WTC11 (cell line): ENCODE results near the gene TMC5. TPM values are rescaled to one million over a fixed set of nuclear protein-coding genes. Genes with fewer than 3 reads are reported as not detected.

Experiments used
- ATAC-seq: fragments of 200-7000 bp; cut with Tn5 transposase; 2 replicates; pipeline ENCODE4 v1.10.0; 2021; ENCODE audit warnings: mild to moderate bottlenecking, moderate library complexity
- CTCF ChIA-PET: fragments of 300-600 bp; sonication (Branson Sonifier 250); formaldehyde crosslinking; loops from one replicate; lab custom pipeline; 2021; ENCODE audit warnings: antibody characterized with exemption; lab: Charles Lee
- POLR2A ChIA-PET: fragments of 350-600 bp; sonication (Branson Sonifier 250); formaldehyde crosslinking; loops from one replicate; lab custom pipeline; 2021; ENCODE audit warnings: antibody characterized with exemption; lab: Charles Lee
- DNase-seq: peaks from one replicate; pipeline ENCODE4 v3.0.0; 2021; ENCODE audit warnings: low spot score
- H3K27ac Mint-ChIP-seq: 2 replicates; pipeline ENCODE4 v1.8.0; 2021; ENCODE audit warnings: mixed read lengths
- H3K27me3 Mint-ChIP-seq: 2 replicates; pipeline ENCODE4 v1.8.0; 2021; ENCODE audit warnings: low read depth, mild to moderate bottlenecking, moderate library complexity, mixed read lengths
- H3K36me3 Mint-ChIP-seq: 2 replicates; pipeline ENCODE4 v1.8.0; 2021; ENCODE audit warnings: mixed read lengths
- H3K4me1 Mint-ChIP-seq: 2 replicates; pipeline ENCODE4 v1.8.0; 2022; ENCODE audit warnings: mixed read lengths
- H3K4me3 Mint-ChIP-seq: 2 replicates; pipeline ENCODE4 v1.8.0; 2021; ENCODE audit warnings: mild to moderate bottlenecking, moderate library complexity, mixed read lengths
- H3K9me3 Mint-ChIP-seq: 2 replicates; pipeline ENCODE4 v1.8.0; 2021; ENCODE audit warnings: mixed read lengths
- ATF1 ChIP-seq: sonication (generic); formaldehyde crosslinking; IDR thresholded peaks from 2 replicates; pipeline ENCODE4 v1.8.1; 2023; ENCODE audit warnings: mild to moderate bottlenecking, moderate library complexity, missing genetic modification reagents
- ETV6 ChIP-seq: sonication (generic); formaldehyde crosslinking; IDR thresholded peaks from 2 replicates; pipeline ENCODE4 v1.8.1; 2022; ENCODE audit warnings: mild to moderate bottlenecking, missing genetic modification reagents
- GABPB1 ChIP-seq: sonication (generic); formaldehyde crosslinking; IDR thresholded peaks from 2 replicates; pipeline ENCODE4 v1.8.1; 2023; ENCODE audit warnings: mild to moderate bottlenecking, missing genetic modification reagents
- JAZF1 ChIP-seq: fragments of 250-450 bp; sonication (Bioruptor Pico); IDR thresholded peaks from 2 replicates; pipeline ENCODE4 v1.9.0; 2021; ENCODE audit warnings: moderate library complexity, mild to moderate bottlenecking, inconsistent platforms
- KAT7 ChIP-seq: sonication (generic); formaldehyde crosslinking; IDR thresholded peaks from 2 replicates; pipeline ENCODE4 v1.8.1; 2023; ENCODE audit warnings: missing genetic modification reagents, mild to moderate bottlenecking, borderline replicate concordance
- MXD4 ChIP-seq: fragments of 250-450 bp; sonication (Bioruptor Pico); IDR thresholded peaks from 2 replicates; pipeline ENCODE4 v1.8.0; 2021; ENCODE audit warnings: mild to moderate bottlenecking, moderate library complexity, borderline replicate concordance
- NR1H2 ChIP-seq: sonication (generic); formaldehyde crosslinking; IDR thresholded peaks from 2 replicates; pipeline ENCODE4 v1.9.0; 2021; ENCODE audit warnings: mild to moderate bottlenecking, moderate library complexity, missing genetic modification reagents
- NR3C1 ChIP-seq: sonication (generic); formaldehyde crosslinking; conservative IDR thresholded peaks from 2 replicates; pipeline ENCODE4 v1.8.1; 2023; ENCODE audit warnings: low read depth, mild to moderate bottlenecking, missing genetic modification reagents
- RELA ChIP-seq: sonication (generic); formaldehyde crosslinking; IDR thresholded peaks from 2 replicates; pipeline ENCODE4 v1.8.1; 2022; ENCODE audit warnings: missing genetic modification reagents, mild to moderate bottlenecking, borderline replicate concordance
- SMAD3 ChIP-seq: sonication (generic); formaldehyde crosslinking; IDR thresholded peaks from 2 replicates; pipeline ENCODE4 v1.8.0; 2022; ENCODE audit warnings: missing genetic modification reagents, mild to moderate bottlenecking, borderline replicate concordance
- TEAD1 ChIP-seq: sonication (generic); formaldehyde crosslinking; IDR thresholded peaks from 2 replicates; pipeline ENCODE4 v1.8.0; 2022; ENCODE audit warnings: mild to moderate bottlenecking, missing genetic modification reagents
- ZNF219 ChIP-seq: sonication (generic); formaldehyde crosslinking; IDR thresholded peaks from 2 replicates; pipeline ENCODE4 v1.8.0; 2023; ENCODE audit warnings: missing genetic modification reagents, mild to moderate bottlenecking, borderline replicate concordance
- ZNF232 ChIP-seq: sonication (generic); formaldehyde crosslinking; IDR thresholded peaks from 2 replicates; pipeline ENCODE4 v1.8.0; 2022; ENCODE audit warnings: mild to moderate bottlenecking, missing genetic modification reagents
- ZNF263 ChIP-seq: sonication (generic); formaldehyde crosslinking; IDR thresholded peaks from 2 replicates; pipeline ENCODE4 v1.8.1; 2022; ENCODE audit warnings: low read depth, mild to moderate bottlenecking, moderate library complexity, missing genetic modification reagents
- total RNA-seq: library from RNA; stranded (reverse); gene quantifications from 3 replicates; pipeline ENCODE4 v1.2.3, GENCODE V29; 2021
- TF ChIP-seq, protein P1 (sequence below): sonication (generic); formaldehyde crosslinking; IDR thresholded peaks from 2 replicates; pipeline ENCODE4 v1.8.1; 2023; ENCODE audit warnings: mild to moderate bottlenecking, missing genetic modification reagents
- TF ChIP-seq, protein P2 (sequence below): sonication (generic); formaldehyde crosslinking; IDR thresholded peaks from 2 replicates; pipeline ENCODE4 v1.8.1; 2022; ENCODE audit warnings: low read depth, missing genetic modification reagents, borderline replicate concordance
- TF ChIP-seq, protein P3 (sequence below): sonication (generic); formaldehyde crosslinking; IDR thresholded peaks from 2 replicates; pipeline ENCODE4 v1.8.0; 2022; ENCODE audit warnings: mild to moderate bottlenecking, missing genetic modification reagents
- TF ChIP-seq, protein P4 (sequence below): fragments of 250-450 bp; sonication (Bioruptor Pico); IDR thresholded peaks from 2 replicates; pipeline ENCODE4 v1.9.0; 2021; ENCODE audit warnings: mild to moderate bottlenecking
- TF ChIP-seq, protein P5 (sequence below): sonication (generic); formaldehyde crosslinking; IDR thresholded peaks from 2 replicates; pipeline ENCODE4 v1.8.1; 2023; ENCODE audit warnings: mild to moderate bottlenecking, missing genetic modification reagents, moderate library complexity
- TF ChIP-seq, protein P6 (sequence below): fragments of 250-450 bp; sonication (Bioruptor Pico); conservative IDR thresholded peaks from 2 replicates; pipeline ENCODE4 v1.9.0; 2021; ENCODE audit warnings: mild to moderate bottlenecking
- TF ChIP-seq, protein P7 (sequence below): fragments of 250-450 bp; sonication (Bioruptor Pico); IDR thresholded peaks from 2 replicates; pipeline ENCODE4 v1.9.0; 2021; ENCODE audit warnings: mild to moderate bottlenecking
- TF ChIP-seq, protein P8 (sequence below): fragments of 250-450 bp; sonication (Bioruptor Pico); IDR thresholded peaks from 2 replicates; pipeline ENCODE4 v2.1.2; 2022; ENCODE audit warnings: mild to moderate bottlenecking, moderate library complexity

Gene TMC5
- total RNA-seq, 1 experiment from 2014 or later = 3.1 TPM

DNA sequence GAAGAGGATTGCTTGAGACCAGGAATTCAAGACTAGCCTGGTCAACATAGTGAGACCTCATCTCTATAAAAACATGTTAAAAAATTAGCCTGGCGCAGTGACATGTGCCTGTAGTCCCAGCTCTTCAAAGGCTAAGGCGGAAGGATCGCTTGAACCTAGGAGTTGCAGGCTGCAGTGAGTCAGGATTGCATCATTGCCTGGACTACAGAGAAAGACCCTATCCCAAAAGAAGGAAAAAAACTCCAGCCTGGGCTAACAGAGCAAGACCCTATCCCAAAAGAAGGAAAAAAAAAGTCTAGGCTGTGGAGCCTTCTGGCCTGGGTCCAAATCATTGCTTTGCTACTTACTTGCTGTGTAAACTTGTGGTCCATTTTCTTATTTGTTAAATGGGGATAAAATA lies 111.0 kb downstream of the TMC5 start:
- H3K27me3 Mint-ChIP-seq = no peaks in the 10 kb centered on the region
- no peak for DNase-seq
- peaks cover 31% of the 10 kb centered on the region for H3K4me1 Mint-ChIP-seq
- TF ChIP-seq ZNF232 (no peak), ZNF219 (CRISPR knock-in tag) (no peak), KAT7 (no peak), MXD4 (no peak), JAZF1 (CRISPR knock-in tag) (no peak), ZNF263 (CRISPR knock-in tag) (no peak), ETV6 (CRISPR knock-in tag) (no peak)
- TF ChIP-seq, protein P1, sequence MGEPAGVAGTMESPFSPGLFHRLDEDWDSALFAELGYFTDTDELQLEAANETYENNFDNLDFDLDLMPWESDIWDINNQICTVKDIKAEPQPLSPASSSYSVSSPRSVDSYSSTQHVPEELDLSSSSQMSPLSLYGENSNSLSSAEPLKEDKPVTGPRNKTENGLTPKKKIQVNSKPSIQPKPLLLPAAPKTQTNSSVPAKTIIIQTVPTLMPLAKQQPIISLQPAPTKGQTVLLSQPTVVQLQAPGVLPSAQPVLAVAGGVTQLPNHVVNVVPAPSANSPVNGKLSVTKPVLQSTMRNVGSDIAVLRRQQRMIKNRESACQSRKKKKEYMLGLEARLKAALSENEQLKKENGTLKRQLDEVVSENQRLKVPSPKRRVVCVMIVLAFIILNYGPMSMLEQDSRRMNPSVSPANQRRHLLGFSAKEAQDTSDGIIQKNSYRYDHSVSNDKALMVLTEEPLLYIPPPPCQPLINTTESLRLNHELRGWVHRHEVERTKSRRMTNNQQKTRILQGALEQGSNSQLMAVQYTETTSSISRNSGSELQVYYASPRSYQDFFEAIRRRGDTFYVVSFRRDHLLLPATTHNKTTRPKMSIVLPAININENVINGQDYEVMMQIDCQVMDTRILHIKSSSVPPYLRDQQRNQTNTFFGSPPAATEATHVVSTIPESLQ (CRISPR knock-in tag) = no peak
- TF ChIP-seq, protein P2, sequence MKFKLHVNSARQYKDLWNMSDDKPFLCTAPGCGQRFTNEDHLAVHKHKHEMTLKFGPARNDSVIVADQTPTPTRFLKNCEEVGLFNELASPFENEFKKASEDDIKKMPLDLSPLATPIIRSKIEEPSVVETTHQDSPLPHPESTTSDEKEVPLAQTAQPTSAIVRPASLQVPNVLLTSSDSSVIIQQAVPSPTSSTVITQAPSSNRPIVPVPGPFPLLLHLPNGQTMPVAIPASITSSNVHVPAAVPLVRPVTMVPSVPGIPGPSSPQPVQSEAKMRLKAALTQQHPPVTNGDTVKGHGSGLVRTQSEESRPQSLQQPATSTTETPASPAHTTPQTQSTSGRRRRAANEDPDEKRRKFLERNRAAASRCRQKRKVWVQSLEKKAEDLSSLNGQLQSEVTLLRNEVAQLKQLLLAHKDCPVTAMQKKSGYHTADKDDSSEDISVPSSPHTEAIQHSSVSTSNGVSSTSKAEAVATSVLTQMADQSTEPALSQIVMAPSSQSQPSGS (CRISPR knock-in tag) = no peak
- TF ChIP-seq, all 79 proteins: peak for 0
- CTCF ChIA-PET = interaction anchor here (2.5 kb wide), 1 partner anchor 27 kb away, joined by 7 read pairs; the partner anchor contains the start of gene VPS35L
- Mint-ChIP-seq H3K36me3 (peaks cover 25% of the 10 kb centered on the region), H3K27ac (no peak overlapping the region), H3K9me3 (no peaks in the 10 kb centered on the region), H3K4me3 (no peak overlapping the region)
- POLR2A ChIA-PET = no interaction called here
- no peak for ATAC-seq

DNA sequence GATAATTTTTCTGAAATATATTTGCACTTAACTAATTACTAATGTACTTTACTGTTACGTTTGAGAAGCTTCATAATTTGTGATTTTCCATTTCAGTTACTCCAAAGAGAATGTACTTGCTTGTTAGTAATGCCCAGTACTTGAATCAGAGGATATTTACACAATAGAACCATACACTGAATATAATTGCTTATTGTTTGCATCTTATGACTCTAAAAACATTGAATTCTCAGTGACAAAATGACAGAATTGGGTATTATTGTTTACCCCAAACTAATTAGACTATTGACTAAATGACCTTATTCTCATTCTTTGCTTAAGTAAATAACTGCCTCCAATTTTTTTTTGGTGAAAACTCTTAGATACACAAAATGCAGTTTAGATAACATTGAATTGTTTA lies 114.9 kb downstream of the TMC5 start:
- no peak for DNase-seq
- H3K27ac Mint-ChIP-seq = no peak overlapping the region
- H3K36me3 Mint-ChIP-seq = peaks cover 50% of the 10 kb centered on the region
- peaks cover 18% of the 10 kb centered on the region for H3K4me1 Mint-ChIP-seq
- no peak overlapping the region for H3K4me3 Mint-ChIP-seq
- no peak for ATAC-seq
- ChIA-PET CTCF (no interaction called here), POLR2A (no interaction called here)
- no peaks in the 10 kb centered on the region for H3K27me3 Mint-ChIP-seq
- H3K9me3 Mint-ChIP-seq = no peaks in the 10 kb centered on the region
- TF ChIP-seq RELA (CRISPR knock-in tag) (no peak), TEAD1 (CRISPR knock-in tag) (no peak), NR3C1 (CRISPR knock-in tag) (no peak), SMAD3 (CRISPR knock-in tag) (no peak), GABPB1 (no peak), NR1H2 (CRISPR knock-in tag) (no peak), ATF1 (no peak)
- TF ChIP-seq, protein P3, sequence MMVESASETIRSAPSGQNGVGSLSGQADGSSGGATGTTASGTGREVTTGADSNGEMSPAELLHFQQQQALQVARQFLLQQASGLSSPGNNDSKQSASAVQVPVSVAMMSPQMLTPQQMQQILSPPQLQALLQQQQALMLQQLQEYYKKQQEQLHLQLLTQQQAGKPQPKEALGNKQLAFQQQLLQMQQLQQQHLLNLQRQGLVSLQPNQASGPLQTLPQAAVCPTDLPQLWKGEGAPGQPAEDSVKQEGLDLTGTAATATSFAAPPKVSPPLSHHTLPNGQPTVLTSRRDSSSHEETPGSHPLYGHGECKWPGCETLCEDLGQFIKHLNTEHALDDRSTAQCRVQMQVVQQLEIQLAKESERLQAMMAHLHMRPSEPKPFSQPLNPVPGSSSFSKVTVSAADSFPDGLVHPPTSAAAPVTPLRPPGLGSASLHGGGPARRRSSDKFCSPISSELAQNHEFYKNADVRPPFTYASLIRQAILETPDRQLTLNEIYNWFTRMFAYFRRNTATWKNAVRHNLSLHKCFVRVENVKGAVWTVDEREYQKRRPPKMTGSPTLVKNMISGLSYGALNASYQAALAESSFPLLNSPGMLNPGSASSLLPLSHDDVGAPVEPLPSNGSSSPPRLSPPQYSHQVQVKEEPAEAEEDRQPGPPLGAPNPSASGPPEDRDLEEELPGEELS (CRISPR knock-in tag) = no peak
- TF ChIP-seq, protein P4, sequence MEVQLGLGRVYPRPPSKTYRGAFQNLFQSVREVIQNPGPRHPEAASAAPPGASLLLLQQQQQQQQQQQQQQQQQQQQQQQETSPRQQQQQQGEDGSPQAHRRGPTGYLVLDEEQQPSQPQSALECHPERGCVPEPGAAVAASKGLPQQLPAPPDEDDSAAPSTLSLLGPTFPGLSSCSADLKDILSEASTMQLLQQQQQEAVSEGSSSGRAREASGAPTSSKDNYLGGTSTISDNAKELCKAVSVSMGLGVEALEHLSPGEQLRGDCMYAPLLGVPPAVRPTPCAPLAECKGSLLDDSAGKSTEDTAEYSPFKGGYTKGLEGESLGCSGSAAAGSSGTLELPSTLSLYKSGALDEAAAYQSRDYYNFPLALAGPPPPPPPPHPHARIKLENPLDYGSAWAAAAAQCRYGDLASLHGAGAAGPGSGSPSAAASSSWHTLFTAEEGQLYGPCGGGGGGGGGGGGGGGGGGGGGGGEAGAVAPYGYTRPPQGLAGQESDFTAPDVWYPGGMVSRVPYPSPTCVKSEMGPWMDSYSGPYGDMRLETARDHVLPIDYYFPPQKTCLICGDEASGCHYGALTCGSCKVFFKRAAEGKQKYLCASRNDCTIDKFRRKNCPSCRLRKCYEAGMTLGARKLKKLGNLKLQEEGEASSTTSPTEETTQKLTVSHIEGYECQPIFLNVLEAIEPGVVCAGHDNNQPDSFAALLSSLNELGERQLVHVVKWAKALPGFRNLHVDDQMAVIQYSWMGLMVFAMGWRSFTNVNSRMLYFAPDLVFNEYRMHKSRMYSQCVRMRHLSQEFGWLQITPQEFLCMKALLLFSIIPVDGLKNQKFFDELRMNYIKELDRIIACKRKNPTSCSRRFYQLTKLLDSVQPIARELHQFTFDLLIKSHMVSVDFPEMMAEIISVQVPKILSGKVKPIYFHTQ (CRISPR knock-in tag) = no peak
- TF ChIP-seq, protein P5, sequence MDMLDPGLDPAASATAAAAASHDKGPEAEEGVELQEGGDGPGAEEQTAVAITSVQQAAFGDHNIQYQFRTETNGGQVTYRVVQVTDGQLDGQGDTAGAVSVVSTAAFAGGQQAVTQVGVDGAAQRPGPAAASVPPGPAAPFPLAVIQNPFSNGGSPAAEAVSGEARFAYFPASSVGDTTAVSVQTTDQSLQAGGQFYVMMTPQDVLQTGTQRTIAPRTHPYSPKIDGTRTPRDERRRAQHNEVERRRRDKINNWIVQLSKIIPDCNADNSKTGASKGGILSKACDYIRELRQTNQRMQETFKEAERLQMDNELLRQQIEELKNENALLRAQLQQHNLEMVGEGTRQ (CRISPR knock-in tag) = no peak
- TF ChIP-seq, protein P6, sequence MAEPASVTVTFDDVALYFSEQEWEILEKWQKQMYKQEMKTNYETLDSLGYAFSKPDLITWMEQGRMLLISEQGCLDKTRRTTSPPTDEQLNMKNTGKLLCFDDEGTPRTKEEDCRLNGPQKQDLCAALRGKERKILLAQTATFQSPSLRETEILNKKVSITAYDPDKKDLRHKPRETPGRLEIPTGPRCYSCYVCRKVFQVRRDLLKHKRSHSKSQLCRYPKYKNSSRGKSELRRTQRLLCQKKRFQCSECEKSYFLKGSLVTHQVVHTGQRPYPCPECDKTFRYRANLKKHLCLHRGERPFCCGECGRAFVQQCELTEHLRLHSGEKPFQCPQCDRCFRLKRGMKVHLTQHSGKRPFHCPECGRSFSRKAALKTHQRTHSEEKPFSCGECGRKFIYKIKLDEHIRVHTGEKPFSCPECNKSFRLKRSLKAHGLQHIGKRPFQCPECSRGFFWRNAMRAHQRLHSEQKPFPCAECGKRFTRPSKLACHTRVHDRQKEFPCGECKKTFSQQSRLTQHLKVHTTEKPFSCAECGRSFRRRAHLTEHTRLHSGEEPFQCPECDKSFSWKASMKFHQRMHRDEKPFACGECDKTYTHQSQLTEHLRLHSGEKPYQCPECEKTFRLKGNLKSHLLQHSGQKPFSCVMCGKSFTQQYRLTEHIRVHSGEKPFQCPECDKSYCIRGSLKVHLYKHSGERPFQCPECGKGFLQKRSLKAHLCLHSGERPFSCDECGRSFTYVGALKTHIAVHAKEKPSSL (CRISPR knock-in tag) = no peak
- TF ChIP-seq, protein P7, sequence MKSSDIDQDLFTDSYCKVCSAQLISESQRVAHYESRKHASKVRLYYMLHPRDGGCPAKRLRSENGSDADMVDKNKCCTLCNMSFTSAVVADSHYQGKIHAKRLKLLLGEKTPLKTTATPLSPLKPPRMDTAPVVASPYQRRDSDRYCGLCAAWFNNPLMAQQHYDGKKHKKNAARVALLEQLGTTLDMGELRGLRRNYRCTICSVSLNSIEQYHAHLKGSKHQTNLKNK (CRISPR knock-in tag) = no peak
- TF ChIP-seq, protein P8, sequence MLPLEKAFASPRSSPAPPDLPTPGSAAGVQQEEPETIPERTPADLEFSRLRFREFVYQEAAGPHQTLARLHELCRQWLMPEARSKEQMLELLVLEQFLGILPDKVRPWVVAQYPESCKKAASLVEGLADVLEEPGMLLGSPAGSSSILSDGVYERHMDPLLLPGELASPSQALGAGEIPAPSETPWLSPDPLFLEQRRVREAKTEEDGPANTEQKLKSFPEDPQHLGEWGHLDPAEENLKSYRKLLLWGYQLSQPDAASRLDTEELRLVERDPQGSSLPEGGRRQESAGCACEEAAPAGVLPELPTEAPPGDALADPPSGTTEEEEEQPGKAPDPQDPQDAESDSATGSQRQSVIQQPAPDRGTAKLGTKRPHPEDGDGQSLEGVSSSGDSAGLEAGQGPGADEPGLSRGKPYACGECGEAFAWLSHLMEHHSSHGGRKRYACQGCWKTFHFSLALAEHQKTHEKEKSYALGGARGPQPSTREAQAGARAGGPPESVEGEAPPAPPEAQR = no peak
